GM19467 (cell line): ENCODE data around the gene SLC16A1.
"Not testable (repeated sequence)": the region's sequence is repeated elsewhere in the genome, so short reads cannot be mapped to it uniquely, and the experiment has no call there.

Source experiments
- ATAC-seq: cut with Tn5 transposase; IDR thresholded peaks from one replicate; pipeline ENCODE4 v1.9.1; 2021; ENCODE audit warnings: mild to moderate bottlenecking, moderate library complexity; ENCODE audit not compliant: unreplicated experiment

Gene SLC16A1

DNA sequence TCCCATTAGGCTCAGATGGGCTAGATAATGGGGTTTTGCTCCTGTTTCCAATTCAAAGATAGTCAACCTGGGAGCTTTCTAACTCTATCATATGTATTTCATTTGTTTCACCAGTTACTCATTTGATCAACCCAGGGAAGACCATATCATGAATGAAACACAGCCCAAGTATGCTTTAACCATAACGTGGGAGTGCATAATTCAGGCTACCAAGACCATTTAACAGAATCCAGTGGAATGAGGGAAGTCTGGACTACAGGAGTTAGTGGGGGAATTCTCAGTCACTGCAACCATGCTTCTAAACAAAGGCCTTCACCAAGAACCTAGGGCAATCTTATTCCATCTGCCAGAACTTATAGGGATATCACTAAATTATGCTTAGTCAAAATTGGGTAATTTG is 15.0 kb upstream of the SLC16A1 start:
- ATAC-seq, result no peak

GRCh38 chr1:112964347-112964746 is 8.4 kb upstream of the SLC16A1 start:
- no peak for ATAC-seq

DNA sequence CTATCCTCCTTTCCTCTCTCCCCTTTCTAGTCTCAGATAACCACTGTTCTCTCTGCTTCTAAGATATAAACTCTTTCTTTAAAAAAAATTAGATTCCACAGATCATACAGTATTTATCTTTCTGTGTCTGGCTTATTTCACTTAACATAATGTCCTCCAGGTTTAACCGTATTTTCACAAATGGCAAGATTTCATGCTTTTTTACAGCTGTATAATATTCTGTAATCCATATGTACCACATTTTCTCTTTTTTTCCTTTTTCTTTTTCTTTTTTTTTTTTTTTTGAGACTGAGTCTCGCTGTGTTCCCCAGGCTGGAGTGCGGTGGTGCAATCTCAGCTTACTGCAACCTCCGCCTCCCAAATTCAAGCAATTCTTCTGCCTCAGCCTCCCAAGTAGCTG is 5.1 kb upstream of the SLC16A1 start:
- ATAC-seq, result no peak

GRCh38 chr1:112960384-112960783 is 4.4 kb upstream of the SLC16A1 start:
- no peak for ATAC-seq

DNA sequence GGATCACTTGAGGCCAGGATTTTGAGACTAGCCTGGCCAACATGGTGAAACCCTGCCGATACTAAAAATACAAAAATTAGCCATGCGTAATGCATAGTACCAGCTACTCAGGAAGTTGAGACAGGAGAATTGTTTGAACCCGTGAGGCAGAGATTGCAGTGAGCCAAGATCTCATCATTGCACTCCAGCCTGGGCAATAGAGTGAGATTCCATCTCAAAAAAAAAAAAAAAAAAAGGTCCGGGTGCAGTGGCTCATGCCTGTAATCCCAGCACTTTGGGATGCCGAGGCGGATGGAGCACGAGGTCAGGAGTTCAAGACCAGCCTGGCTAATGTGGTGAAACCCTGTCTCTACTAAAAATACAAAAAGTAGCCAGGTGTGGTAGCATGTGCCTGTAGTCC is 2.2 kb upstream of the SLC16A1 start:
- not testable (repeated sequence) for ATAC-seq

DNA sequence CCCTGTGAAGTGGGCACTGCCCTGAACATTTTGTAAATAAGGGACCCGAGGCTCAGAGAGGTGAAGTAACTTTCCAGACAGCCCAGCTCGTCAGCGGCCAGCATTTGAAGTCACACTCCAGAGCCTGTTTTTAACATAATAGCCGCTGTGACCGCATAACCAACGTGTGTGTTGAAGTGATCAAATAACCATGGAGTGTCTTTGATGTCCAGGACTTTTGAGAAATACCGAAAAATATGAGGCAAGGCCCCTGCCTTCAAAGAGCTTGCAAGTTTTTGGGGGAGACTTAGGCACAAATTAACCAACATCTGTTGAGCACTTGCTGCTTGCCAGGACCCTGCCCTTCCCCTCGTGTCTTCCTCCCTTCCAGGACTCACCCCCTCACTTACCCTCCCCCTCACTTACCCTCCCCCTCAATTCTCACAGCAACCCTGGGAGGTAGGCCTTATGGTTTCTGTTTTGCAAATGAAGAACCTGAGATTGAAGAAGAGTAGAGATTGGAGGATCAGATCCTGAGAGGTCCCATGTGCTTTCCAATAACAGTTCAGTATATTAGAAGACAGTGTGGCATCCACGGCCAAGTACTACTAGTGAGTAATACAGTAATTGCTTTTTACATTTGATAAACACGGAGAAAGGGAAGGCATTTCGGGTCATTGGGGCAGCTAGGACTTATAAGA is 1.3 kb upstream of the SLC16A1 start:
- ATAC-seq, result peak; percentile 39

- peak; percentile 11 for ATAC-seq
Measured at GRCh38 chr1:112956544-112957132, 642 bp upstream of the SLC16A1 start.

- peak; percentile 19 for ATAC-seq
Measured at GRCh38 chr1:112954945-112955772, 837 bp downstream of the SLC16A1 start.

DNA sequence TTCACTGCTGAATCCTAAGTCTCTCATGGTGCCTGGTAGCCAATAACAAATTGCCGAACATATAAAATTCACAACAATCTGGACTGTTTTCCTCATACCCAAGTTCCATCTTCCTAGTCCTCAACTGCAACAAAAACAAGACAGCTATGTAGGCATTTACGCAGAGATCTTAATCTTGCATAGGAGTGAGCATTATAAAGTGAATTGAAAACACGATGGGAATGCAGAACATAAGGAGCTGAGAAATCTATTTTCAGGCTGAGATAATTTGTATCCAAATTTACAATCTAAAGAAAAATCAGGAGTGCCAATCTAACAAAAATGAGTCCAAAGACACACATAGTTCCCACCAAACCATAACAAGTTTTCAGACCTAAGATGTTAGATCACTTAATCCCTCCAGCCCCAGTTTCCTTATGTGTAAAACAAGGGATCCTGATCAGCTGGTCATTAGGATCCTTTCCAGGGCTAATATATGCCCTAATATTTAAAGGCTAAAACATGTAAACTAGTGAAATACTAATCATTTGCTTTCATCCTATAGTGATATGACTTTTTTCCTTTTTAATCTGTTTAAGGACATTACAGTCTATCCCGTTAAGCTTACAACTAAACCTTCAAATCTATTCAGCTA is 1.9 kb downstream of the SLC16A1 start:
- no peak for ATAC-seq

DNA sequence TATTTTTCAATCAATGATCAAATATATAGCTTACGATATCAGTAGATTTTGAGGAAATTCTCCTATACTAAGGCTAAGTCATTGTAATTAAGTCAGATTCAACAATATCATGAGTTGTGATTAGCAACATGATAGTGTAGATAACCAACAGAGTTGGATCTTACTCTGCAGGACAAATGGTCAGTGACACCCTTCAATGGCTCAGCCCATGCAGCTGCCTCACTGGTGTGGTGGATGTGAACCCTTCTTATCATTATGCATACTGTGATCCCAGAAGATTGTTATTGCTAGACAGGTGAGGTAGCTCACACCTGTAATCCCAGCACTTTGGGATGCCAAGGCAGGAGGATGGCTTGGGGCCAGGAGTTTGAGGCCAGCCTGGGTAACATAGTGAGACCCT is 5.6 kb downstream of the SLC16A1 start:
- ATAC-seq, result no peak

DNA sequence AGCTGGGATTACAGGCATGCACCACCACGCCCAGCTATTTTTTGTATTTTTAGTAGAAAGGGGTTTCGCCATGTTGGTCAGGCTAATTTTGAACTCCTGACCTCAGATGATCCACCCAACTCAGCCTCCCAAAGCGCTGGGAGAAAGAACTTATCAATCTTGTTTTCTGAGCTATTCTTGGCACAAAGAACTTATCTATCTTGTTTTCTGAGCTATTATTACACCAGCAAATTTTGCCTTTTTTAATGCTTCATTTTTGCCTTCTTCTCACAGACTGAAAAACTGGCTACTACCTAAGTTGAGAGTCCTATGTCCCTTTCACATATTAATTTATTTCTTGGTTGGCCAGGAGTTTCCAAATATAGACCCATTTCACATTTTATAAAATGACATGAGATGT is 9.3 kb downstream of the SLC16A1 start:
- no peak for ATAC-seq

DNA sequence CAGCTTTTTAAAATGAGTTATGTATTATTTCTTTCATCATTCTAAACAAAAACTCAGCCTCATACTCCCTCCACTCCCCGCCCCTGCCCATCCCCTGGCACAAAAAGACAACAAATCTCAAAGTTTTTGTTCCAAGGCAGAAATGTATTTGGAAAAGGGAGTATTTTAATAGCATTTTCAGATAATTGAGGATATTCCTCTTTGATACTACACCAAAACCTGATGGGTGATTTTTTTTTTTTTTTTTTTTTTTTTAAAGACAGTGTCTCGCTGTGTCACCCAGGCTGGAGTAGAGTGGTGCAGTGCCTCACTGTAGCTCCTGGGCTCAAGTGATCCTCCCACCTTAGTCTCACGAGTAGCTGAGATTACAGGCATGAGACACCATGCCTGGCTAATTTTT is 16.2 kb downstream of the SLC16A1 start:
- ATAC-seq, result no peak

DNA sequence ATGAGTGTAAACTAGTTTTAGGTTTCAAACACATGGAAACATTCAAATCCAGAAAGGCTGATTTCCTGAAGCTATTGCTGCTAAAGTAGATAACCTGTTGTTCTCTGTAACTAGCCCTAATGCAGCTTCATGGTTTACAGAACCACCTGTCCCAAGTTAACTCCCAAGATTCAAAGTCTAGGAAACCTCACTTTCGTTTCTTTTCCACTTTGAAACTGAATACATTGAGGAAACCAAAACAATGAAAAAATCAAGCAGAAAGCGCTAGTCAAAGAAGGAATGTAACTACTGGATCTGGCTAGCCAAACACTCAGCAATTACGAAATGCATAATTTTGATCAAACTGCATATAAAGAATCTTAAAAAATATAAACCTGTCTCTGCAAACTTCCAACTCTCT is 17.8 kb downstream of the SLC16A1 start:
- no peak for ATAC-seq

GRCh38 chr1:112937495-112937894 is 18.5 kb downstream of the SLC16A1 start:
- ATAC-seq, result no peak

DNA sequence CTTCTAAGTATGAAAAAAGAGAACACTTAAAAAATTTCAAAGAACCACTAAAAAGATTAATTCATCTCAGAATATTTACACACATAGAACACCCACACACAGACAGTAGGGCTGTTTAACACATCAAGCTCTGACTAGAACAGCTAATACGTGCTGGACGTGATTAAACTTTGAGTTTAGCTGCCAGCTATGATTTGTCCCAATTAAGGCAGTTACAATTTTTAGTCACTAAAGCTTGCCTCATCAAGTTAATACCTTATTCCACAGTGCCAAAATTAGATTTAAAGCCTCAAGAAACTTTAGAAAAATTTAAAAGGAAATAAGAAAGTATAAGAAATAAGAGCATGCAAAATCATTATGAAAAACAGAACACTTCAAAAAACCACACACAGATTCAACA is 18.9 kb downstream of the SLC16A1 start:
- ATAC-seq, result no peak

DNA sequence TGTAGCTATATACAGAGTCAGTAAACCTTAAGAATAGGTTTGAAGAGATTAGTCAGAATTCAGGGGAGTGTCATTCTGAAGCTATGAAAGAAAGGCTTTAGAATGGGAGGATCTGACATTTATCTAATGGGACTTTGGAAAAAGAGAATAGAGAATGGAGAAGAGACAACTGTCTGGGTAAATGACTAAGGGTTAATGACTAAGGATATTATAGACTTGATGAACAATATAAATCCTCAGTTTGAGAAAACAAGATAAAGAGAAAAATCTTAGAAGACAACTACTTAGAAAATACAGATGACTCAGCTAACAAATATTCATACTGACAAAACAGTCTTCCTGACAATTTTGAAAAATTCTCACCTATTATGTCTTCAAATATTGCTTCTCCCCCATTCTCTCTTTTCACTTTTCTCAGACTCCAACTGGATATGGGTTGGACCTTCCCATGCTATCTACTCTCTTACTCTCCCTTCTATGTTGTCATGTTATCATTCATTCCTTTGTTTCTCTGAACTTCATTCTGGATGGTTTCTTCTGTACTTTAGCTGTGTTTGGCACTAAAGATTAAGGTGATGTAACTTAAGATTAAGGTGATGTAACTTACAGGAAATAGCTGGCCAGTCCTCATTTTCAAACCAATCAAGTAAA is 20.4 kb downstream of the SLC16A1 start:
- no peak for ATAC-seq

GRCh38 chr1:112934577-112934976 is 21.4 kb downstream of the SLC16A1 start:
- ATAC-seq, result no peak

DNA sequence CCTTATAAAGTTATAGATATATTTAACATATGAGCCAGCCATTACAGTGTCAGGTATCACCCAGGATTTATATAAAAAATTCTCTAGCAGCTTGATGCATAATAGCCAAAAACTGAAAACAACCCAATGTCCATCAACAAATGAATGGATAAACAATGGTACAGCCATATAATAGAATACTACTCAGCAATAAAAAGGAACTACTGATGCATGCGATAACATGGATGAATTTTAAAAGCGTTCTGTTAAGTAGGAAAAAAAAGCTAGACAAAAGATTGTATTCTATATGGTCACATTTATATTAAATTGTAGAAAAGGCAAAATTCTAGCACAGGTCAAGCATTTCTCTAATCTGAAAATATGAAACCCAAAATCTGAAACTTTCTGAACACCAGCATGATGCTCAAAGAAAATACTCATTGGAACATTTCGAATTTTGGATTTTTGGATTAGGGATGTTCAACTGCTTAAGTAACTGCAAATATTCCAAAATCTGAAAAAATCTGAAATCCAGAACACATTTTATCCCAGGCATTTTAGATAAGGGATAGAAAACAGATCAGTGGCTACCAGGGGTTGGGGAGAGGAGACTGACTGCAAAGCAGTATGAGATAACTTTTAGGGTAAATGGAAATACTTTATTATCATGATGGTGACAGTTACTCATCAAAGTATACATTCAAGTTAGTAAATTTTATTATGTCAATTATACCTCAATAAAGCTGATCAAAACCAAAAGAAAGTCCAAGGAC is 22.0 kb downstream of the SLC16A1 start:
- ATAC-seq, result no peak

GRCh38 chr1:112929979-112930378 is 26.0 kb downstream of the SLC16A1 start:
- no peak for ATAC-seq

DNA sequence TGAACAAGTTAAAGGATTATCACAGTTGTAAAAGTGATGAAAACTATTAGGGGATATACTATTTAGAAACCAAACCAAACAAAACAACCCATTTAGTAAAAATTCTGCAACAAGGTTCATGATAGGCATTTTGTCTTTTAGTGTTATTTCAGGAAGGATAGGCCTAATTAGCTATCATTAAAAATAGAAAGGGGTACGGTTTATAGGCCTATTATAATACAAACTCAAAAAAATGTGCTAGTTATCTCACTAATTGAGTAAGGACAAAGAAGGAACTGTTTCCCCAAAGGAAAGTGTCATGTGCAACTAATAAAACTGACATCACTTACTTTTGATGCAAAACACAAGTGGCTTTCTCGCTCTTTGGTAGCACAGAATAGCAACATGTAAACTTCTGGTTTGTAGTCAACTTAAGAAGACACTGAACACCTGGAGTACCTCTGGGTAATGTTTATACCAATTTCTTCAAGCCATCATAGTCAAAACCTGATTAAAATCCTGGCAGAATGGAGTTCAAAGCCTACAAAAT is 28.5 kb downstream of the SLC16A1 start:
- no peak for ATAC-seq
